H1 (cell line): ENCODE measurements around the gene PLXNB1. TPM values are rescaled to one million over a fixed set of nuclear protein-coding genes. Genes with fewer than 3 reads are reported as not detected.

ENCODE experiments used
- BACH1 ChIP-seq: IDR thresholded peaks from 2 replicates; pipeline ENCODE4 v1.6.1; 2012; ENCODE audit warnings: low read length, improper control_type of control experiment
- CBX8 ChIP-seq: fragments of 300-800, 300-1000 bp; sonication (generic); IDR thresholded peaks from 2 replicates; pipeline ENCODE4 v1.7.1; 2016; ENCODE audit warnings: low read depth, low read length, borderline replicate concordance
- MAFK ChIP-seq: IDR thresholded peaks from 2 replicates; pipeline ENCODE4 v1.6.1; 2012; ENCODE audit warnings: low read depth, mild to moderate bottlenecking, improper control_type of control experiment, low read length
- SP1 ChIP-seq: IDR thresholded peaks from 2 replicates; pipeline ENCODE4 v1.6.1; 2011; ENCODE audit warnings: low read depth, low read length
- polyA plus RNA-seq, 7 experiments: library from polyadenylated mRNA; depleted of rRNA in 3 of 7; stranded (reverse) in 5 of 7; unstranded in 2 of 7; fragments of >200 nt in 5 of 7; fragments of 200-250 nt in 2 of 7; gene quantifications; 1 replicate in 5 of 7; 2 replicates in 1 of 7; 4 replicates in 1 of 7; pipeline versions ENCODE4 v1.2.1 to v1.2.3, GENCODE V29; 2011 to 2013; ENCODE audit warnings: missing spikeins in 2 of 7, mixed read lengths in 2 of 7
- total RNA-seq: library from RNA; stranded (reverse); fragmentation: NEBNext Ultra II Directional; extraction: Animal tissue kit (Norgen Biotek cat#: 25700); gene quantifications from 2 replicates; pipeline ENCODE4 v1.2.1, GENCODE V29; 2021
- TF ChIP-seq, protein P1 (sequence below), 3 experiments: IDR thresholded peaks; 1 replicate in 2 of 3; 2 replicates in 1 of 3; pipeline versions ENCODE4 v1.5.1 to v1.6.1; 2011; ENCODE audit warnings: low read length in 3 of 3, mild to moderate bottlenecking in 3 of 3, inconsistent platforms in 2 of 3, low read depth in 1 of 3, moderate library complexity in 1 of 3; ENCODE audit not compliant: insufficient read depth in 1 of 3; ENCODE audit errors: control extremely low read depth in 1 of 3
- TF ChIP-seq, protein P2 (sequence below): IDR thresholded peaks from 2 replicates; pipeline ENCODE4 v1.6.1; 2012; ENCODE audit warnings: inconsistent platforms

Gene PLXNB1
- total and polyA plus RNA-seq, 2 of the 8 experiments (the other 6 are each of a cell fraction or from before 2014, with no cell fraction given), result 109 to 114 TPM

DNA sequence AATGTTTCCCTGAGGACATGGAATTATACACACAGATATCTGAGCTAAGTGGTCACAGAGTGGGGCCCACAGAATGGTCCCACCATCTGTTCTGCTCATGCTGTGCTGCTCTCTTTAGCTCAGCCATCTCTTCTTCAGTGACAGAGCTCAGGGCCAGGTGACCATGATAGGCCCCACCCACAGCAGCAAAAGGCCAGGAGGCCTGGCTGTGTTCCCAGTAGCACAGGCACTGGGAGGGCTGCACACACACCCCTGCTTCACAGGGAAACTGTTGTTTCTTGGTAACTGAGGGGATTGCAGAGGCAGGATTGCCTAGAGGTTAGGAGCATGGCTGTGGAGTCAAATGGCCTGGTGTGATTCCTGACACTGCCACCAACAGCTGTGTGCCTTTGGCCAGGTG lies 62.7 kb downstream of the PLXNB1 start (continued):
- TF ChIP-seq, protein P1, sequence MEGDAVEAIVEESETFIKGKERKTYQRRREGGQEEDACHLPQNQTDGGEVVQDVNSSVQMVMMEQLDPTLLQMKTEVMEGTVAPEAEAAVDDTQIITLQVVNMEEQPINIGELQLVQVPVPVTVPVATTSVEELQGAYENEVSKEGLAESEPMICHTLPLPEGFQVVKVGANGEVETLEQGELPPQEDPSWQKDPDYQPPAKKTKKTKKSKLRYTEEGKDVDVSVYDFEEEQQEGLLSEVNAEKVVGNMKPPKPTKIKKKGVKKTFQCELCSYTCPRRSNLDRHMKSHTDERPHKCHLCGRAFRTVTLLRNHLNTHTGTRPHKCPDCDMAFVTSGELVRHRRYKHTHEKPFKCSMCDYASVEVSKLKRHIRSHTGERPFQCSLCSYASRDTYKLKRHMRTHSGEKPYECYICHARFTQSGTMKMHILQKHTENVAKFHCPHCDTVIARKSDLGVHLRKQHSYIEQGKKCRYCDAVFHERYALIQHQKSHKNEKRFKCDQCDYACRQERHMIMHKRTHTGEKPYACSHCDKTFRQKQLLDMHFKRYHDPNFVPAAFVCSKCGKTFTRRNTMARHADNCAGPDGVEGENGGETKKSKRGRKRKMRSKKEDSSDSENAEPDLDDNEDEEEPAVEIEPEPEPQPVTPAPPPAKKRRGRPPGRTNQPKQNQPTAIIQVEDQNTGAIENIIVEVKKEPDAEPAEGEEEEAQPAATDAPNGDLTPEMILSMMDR (IDR thresholded peaks at IDR 0.05; ENCODE audit: control extremely low read depth in 1 of 3, insufficient read depth in 1 of 3, low read depth in 1 of 3, low read length in 3 of 3), result no peak
- TF ChIP-seq BACH1, result no peak
- TF ChIP-seq, protein P2, sequence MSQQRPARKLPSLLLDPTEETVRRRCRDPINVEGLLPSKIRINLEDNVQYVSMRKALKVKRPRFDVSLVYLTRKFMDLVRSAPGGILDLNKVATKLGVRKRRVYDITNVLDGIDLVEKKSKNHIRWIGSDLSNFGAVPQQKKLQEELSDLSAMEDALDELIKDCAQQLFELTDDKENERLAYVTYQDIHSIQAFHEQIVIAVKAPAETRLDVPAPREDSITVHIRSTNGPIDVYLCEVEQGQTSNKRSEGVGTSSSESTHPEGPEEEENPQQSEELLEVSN, result no peak
- no peak for TF ChIP-seq MAFK
- no peak for TF ChIP-seq CBX8
- no peak for TF ChIP-seq SP1
